ENCODE data around the gene PRM1. TPM values are rescaled to one million over a fixed set of nuclear protein-coding genes. Genes with fewer than 3 reads are reported as not detected.

PRM1 gene
- total and polyA plus RNA-seq, 2 experiments from 2014 or later, result not detected

- no peak overlapping the region for H3K4me3 ChIP-seq
- no peak for DNase-seq (ENCODE audit: low read depth in 1 of 2, low spot score in 1 of 2)
Measured at GRCh38 chr16:11250091-11250785, 30.9 kb downstream of the PRM1 start.

GRCh38 chr16:11249233-11250061, 31.7 kb downstream of the PRM1 start:
- no peak for TF ChIP-seq CTCF (IDR thresholded peaks at IDR 0.05; ENCODE audit: low read depth, low read length)
- Histone ChIP-seq H3K9me3 (ENCODE audit: low read depth) (no peaks in the 10 kb centered on the region), H3K27me3 (no peaks in the 10 kb centered on the region), H3K4me1 (ENCODE audit: low read depth) (no peaks in the 10 kb centered on the region), H3K27ac (no peak overlapping the region), H3K36me3 (no peaks in the 10 kb centered on the region), H3K4me3 (no peak overlapping the region)
- DNase-seq (ENCODE audit: low read depth in 1 of 2, low spot score in 1 of 2), result no peak

More at GRCh38 chr16:11250091-11250785, 30.9 kb downstream of the PRM1 start:
- Histone ChIP-seq H3K27me3 (no peaks in the 10 kb centered on the region), H3K4me1 (ENCODE audit: low read depth) (no peaks in the 10 kb centered on the region), H3K9me3 (ENCODE audit: low read depth) (no peaks in the 10 kb centered on the region), H3K36me3 (no peaks in the 10 kb centered on the region), H3K27ac (no peak overlapping the region)
- TF ChIP-seq CTCF (IDR thresholded peaks at IDR 0.05; ENCODE audit: low read depth, low read length), result no peak

- peaks cover 1% of the 10 kb centered on the region for H3K4me1 ChIP-seq (ENCODE audit: low read depth)
- H3K27me3 ChIP-seq, result no peaks in the 10 kb centered on the region
- no peak for TF ChIP-seq CTCF (IDR thresholded peaks at IDR 0.05; ENCODE audit: low read depth, low read length)
- H3K4me3 ChIP-seq, result no peak overlapping the region
- no peak overlapping the region for H3K27ac ChIP-seq
- H3K36me3 ChIP-seq, result no peaks in the 10 kb centered on the region
- H3K9me3 ChIP-seq (ENCODE audit: low read depth), result no peaks in the 10 kb centered on the region
- no peak for DNase-seq (ENCODE audit: low read depth in 1 of 2, low spot score in 1 of 2)
Measured at GRCh38 chr16:11248133-11248532, 33.0 kb downstream of the PRM1 start.

- H3K27me3 ChIP-seq, result no peaks in the 10 kb centered on the region
- no peaks in the 10 kb centered on the region for H3K9me3 ChIP-seq (ENCODE audit: low read depth)
- H3K27ac ChIP-seq, result no peak overlapping the region
- no peak overlapping the region for H3K4me3 ChIP-seq
- TF ChIP-seq CTCF (IDR thresholded peaks at IDR 0.05; ENCODE audit: low read depth, low read length), result no peak
- peaks cover 2% of the 10 kb centered on the region for H3K4me1 ChIP-seq (ENCODE audit: low read depth)
- H3K36me3 ChIP-seq, result no peaks in the 10 kb centered on the region
- DNase-seq (ENCODE audit: low read depth in 1 of 2, low spot score in 1 of 2), result no peak
Measured at GRCh38 chr16:11245988-11246387, 35.1 kb downstream of the PRM1 start.

GRCh38 chr16:11245222-11245737, 35.9 kb downstream of the PRM1 start:
- no peak for DNase-seq (ENCODE audit: low read depth in 1 of 2, low spot score in 1 of 2)
- no peak overlapping the region for H3K27ac ChIP-seq
- no peaks in the 10 kb centered on the region for H3K9me3 ChIP-seq (ENCODE audit: low read depth)
- no peaks in the 10 kb centered on the region for H3K36me3 ChIP-seq
- H3K4me3 ChIP-seq, result no peak overlapping the region
- peaks cover 2% of the 10 kb centered on the region for H3K4me1 ChIP-seq (ENCODE audit: low read depth)
- H3K27me3 ChIP-seq, result no peaks in the 10 kb centered on the region
- TF ChIP-seq CTCF (IDR thresholded peaks at IDR 0.05; ENCODE audit: low read depth, low read length), result no peak
